GM04504 (cell line): Measurements from ENCODE around the gene KIF26B.
A peak's percentile ranks its signal among the peaks of the same experiment; 100 is the strongest.

ENCODE experiments used
- DNase-seq: peaks from one replicate; pipeline ENCODE4 v3.0.0-alpha.2; 2012; ENCODE audit warnings: low read depth

Gene KIF26B

DNA sequence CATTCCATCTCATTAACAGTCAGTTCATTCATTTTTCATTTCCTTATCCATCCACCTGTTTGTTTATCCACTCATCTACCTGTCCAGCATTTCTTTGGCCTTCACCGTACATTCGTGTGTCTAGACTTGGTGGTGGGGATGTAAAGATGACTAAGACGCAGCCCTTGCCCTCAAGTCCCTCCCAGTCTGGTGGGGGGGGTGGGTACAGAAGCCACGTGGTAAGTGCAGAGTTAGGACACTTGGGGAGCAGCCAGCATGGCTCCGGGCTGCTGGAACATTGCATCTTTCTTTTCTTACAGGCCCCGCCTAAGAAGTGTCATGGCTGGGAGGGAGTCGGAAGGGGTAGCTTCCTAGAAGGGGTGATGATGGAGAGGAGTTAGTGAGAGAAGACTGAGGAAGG, 17.2 kb downstream of the KIF26B start:
- DNase-seq = no peak

GRCh38 chr1:245172829-245173228, 18.0 kb downstream of the KIF26B start:
- no peak for DNase-seq

DNA sequence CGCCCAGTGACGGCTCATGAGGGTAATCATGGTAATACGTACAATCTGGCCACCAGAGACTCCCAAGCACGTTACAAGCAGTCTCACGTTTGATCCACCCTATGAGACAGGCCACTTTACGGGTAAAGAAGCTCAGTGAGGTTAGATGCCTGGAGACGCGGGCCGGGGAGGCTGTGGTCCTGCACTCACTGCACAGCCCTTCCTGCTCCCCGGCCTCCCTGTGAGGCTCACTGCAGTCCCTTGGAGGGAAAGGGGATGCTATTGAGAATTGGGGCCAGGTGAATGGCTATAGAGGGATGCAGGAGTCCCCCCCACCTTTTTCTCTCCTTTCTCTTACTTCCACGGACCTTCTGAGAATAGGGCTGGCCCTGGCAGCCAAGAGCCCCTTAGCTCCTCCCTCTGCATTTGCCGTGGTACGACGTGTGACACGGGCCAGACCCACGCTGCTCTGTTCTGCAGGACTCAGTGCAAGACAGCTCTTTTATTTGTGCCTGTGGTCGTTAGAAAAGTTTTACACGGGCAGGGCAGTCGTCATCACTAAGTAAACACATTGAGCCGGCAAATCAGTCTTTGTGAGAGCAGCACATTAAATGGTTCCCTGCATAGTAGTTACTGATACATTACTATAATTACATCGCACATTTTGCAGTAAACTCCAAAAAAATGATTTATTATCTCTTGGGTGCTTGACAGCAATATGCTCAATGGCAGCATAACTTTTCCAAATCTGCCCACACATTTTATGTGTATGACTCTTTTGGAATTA, 18.8 kb downstream of the KIF26B start:
- DNase-seq = no peak

DNA sequence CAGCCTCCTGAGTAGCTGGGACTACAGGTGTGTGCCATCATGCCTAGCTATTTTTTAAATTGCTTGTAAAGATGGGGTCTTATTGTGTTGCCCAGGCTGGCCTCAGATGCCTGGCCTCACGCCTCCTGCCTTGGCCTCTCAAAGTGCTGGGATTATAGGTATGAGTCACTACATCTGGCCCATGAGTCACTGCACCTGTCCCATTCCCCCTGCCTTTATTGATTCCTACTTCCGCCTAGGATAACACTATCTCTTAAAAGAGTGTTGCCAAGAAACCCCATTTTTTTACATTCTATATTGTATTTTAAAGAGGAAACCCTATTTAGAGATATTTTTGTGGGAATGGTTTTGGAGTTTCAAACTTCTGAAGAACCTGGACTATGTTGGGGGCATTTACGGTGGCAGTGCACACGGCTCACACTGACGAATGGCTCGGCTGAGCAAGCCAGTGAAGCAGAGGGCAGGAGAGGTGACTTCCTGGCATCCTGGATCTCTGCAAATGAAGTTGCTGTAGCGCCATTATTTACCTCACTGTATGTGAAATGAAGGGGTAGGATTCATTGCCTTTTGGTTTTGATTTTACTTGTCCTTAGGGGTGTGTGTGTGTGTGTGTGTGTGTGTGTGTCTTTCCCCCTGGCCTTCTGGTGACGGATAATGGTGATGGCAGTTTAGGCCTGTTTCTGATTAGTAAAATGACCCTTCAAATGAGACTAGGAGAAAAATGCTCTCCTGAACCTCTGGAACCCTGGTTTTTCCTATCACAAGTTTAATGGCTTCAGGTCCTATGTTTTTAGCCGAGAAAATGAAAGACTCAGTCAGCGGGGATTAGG, 22.5 kb downstream of the KIF26B start:
- DNase-seq = no peak

- no peak for DNase-seq
Observed at GRCh38 chr1:245179706-245180105, 24.9 kb downstream of the KIF26B start.

DNA sequence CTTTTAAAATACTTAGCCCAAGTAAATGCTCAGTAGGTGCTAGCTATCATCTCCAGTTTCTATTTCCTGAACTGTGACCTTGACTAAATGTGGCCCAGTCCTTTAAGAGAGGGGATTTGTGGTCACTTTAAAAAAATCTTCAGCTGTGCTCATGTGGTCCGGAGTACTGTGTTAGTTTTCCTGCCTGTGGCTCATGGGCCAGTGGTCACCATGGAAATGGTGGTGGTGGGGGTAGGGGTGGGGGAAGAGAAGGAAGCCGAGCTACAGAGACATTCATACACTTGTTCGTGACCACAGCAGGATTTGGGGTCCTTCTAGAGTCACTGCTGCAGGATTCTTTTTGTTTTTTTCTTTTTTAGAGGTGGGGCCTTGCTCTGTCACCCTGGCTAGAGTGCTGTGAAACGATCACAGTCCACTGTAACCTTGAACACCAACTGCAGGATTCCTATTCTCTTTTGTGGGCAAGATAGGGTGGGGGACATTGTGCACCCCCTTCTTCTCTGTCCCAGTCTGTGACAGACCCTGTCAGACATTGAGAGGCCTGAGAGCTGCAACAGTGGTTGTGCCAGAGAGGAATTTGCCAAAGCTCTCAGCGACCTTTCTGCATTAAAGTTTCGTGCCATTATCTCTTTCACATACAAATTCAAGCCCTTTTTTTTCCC, 25.8 kb downstream of the KIF26B start:
- DNase-seq = no peak

DNA sequence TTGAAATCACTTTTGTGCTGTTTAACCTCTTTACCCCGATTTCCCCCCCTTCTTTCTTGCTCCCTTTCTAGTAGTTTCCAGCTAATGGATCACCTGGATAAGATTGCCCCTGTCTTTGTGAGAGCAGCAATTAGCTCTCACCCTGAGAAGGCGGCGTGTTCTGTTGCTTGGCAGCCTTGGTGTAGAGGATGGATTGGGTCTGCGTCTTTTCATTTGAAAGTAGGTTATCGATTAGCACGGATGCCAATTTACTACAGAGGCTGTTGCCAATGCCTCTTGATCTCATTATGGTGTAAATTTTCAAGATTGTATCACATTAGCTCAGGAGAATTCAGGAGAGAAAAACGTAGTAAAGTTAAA, 26.4 kb downstream of the KIF26B start:
- DNase-seq = no peak

GRCh38 chr1:245182028-245182427, 27.2 kb downstream of the KIF26B start:
- no peak for DNase-seq

- DNase-seq = no peak
Observed at GRCh38 chr1:245183429-245183828, 28.6 kb downstream of the KIF26B start.

- DNase-seq = no peak
Observed at GRCh38 chr1:245184779-245185178, 30.0 kb downstream of the KIF26B start.

GRCh38 chr1:245188403-245188802, 33.6 kb downstream of the KIF26B start:
- no peak for DNase-seq

- no peak for DNase-seq
Observed at GRCh38 chr1:245195398-245195797, 40.6 kb downstream of the KIF26B start.

GRCh38 chr1:245197121-245197520, 42.3 kb downstream of the KIF26B start:
- no peak for DNase-seq

- DNase-seq = peak; percentile 35
Observed at GRCh38 chr1:245197911-245198379, 43.2 kb downstream of the KIF26B start.

- no peak for DNase-seq
Observed at GRCh38 chr1:245198748-245199516, 44.1 kb downstream of the KIF26B start.

GRCh38 chr1:245200146-245200545, 45.4 kb downstream of the KIF26B start:
- no peak for DNase-seq

DNA sequence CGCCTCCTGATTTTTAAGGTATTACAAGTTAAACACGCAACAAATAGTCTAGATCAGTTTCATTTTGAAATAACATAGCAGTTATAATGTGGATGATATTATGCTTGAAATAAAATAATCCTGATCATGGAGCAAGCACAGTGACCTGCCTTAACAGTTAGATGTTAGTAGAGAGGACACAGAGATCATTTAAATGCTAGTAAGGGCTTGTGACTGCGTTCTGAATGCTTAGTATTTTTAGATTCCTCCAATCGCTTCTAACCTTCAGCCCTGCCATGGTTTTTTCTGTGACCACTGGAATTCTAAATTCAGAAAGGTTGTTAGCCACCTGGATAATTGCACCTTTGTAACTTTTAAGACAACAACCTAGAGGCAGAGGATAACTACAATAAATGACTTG, 46.4 kb downstream of the KIF26B start:
- DNase-seq = no peak

- no peak for DNase-seq
Observed at GRCh38 chr1:245201827-245202226, 47.0 kb downstream of the KIF26B start.

GRCh38 chr1:245205396-245205795, 50.6 kb downstream of the KIF26B start:
- no peak for DNase-seq

GRCh38 chr1:245205864-245206263, 51.1 kb downstream of the KIF26B start:
- no peak for DNase-seq

DNA sequence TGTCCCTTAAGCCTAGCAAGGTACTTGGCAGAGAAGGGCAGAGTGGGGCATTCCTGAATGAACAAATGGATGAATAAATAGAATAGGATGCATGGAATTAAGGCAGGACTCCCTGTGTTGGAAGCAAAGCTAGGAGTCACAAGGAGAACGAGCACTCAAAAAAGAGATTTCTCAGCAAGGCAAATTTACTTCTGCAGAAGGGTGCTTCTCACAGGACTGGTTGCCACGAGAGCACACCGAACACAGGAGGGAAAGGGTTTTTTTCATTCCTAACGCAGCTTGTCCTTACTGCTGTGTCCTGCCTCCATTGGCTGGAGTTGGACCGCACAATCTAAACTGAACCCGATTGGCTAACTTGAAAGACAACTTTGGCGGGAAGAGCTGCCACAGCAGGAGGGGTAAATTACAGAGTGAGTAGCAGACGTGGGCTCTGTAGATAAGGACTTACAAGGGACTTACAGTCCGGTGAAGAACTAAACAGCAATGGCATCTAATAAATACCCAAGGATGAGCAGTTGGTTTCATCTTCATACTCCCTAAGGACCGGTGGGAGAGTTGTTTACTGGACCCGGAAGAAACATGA, 52.4 kb downstream of the KIF26B start:
- DNase-seq = no peak

- DNase-seq = no peak
Observed at GRCh38 chr1:245207801-245208200, 53.0 kb downstream of the KIF26B start.
